Activated CD8-positive, alpha-beta T cell treated with anti-CD3 and anti-CD28 coated beads, Interleukin-2, amount 10 ng/mL, durations not matched to agents 7 days and 5 days (primary cell): ENCODE results near the gene HES6. TPM values are rescaled to one million over a fixed set of nuclear protein-coding genes. Genes with fewer than 3 reads are reported as not detected.

Source experiments
- ATAC-seq: fragments of 150-1000 bp; cut with Tn5 transposase; one replicate; pipeline ENCODE4 v1.10.0; 2021; ENCODE audit warnings: moderate library complexity
- CTCF ChIA-PET: fragments of 350-600 bp; sonication (Branson Sonifier 250); formaldehyde crosslinking; loops from one replicate; lab custom pipeline; 2021; ENCODE audit warnings: antibody characterized with exemption; lab: Charles Lee
- POLR2A ChIA-PET: fragments of 350-600 bp; sonication (Branson Sonifier 250); formaldehyde crosslinking; loops from one replicate; lab custom pipeline; 2021; ENCODE audit warnings: antibody characterized with exemption; lab: Charles Lee
- DNase-seq: peaks from one replicate; pipeline ENCODE4 v3.0.0-alpha.2; 2020
- H3K27ac Mint-ChIP-seq: one replicate; pipeline ENCODE4 v1.8.0; 2021; ENCODE audit warnings: mild to moderate bottlenecking, mixed read lengths
- H3K27me3 Mint-ChIP-seq: one replicate; pipeline ENCODE4 v1.8.0; 2021; ENCODE audit warnings: low read depth, mixed read lengths
- H3K36me3 Mint-ChIP-seq: one replicate; pipeline ENCODE4 v1.8.0; 2021; ENCODE audit warnings: low read depth, mixed read lengths
- H3K4me1 Mint-ChIP-seq: one replicate; pipeline ENCODE4 v1.8.0; 2021; ENCODE audit warnings: low read depth, mixed read lengths
- H3K4me3 Mint-ChIP-seq: one replicate; pipeline ENCODE4 v1.8.0; 2021; ENCODE audit warnings: mild to moderate bottlenecking, mixed read lengths
- H3K9me3 Mint-ChIP-seq: one replicate; pipeline ENCODE4 v1.8.0; 2022; ENCODE audit warnings: mixed read lengths; ENCODE audit not compliant: insufficient read depth
- total RNA-seq, 2 experiments: library from RNA; stranded (reverse); gene quantifications; one replicate each; pipeline ENCODE4 v1.2.3, GENCODE V29; 2021

HES6 gene
- total RNA-seq, 2 experiments from 2014 or later, result 4.7 to 4.8 TPM

GRCh38 chr2:238238766-238239542 is 884 bp downstream of the HES6 start:
- H3K4me1 Mint-ChIP-seq, result peaks cover 6% of the 10 kb centered on the region
- peak; percentile 29 for ATAC-seq
- POLR2A ChIA-PET, result no interaction called here
- no peaks in the 10 kb centered on the region for H3K36me3 Mint-ChIP-seq
- H3K4me3 Mint-ChIP-seq, result peak overlapping the region; percentile 39
- DNase-seq, result peak; percentile 60
- CTCF ChIA-PET, result interaction anchor here (1.4 to 1.6 kb wide), 2 partner anchors 24 to 44 kb away, joined by 4 to 6 read pairs; no protein-coding TSS in a partner anchor
- no peak overlapping the region for H3K27ac Mint-ChIP-seq
- H3K9me3 Mint-ChIP-seq, result no peaks in the 10 kb centered on the region
- H3K27me3 Mint-ChIP-seq, result peaks cover 41% of the 10 kb centered on the region

DNA sequence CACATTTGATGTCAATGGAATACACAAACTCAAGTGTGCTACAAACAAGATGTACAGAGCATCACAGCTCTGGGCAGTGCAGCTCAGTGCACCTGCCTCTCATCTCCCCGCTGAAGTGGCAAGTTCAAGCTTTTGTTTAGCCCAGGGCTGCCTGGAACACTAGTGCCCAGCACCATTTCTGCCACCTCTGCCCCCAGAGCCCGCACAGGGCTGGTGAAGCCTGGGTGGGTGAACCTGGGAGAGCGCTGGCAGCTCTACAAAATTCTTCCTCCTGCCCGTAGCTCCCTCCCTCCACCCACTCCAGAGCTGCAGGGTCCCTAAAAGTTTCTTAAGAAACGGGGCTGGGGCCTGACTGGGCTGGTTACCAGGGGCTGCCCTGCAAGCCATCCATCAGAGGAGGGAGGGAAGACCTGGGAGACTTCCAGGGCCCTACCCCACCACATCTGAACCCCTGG is 1.5 kb downstream of the HES6 start:
- Mint-ChIP-seq H3K4me1 (peaks cover 6% of the 10 kb centered on the region), H3K4me3 (peak overlapping the region; percentile 41), H3K27ac (no peak overlapping the region), H3K27me3 (peaks cover 47% of the 10 kb centered on the region), H3K9me3 (no peaks in the 10 kb centered on the region), H3K36me3 (peaks cover 1% of the 10 kb centered on the region)
- CTCF ChIA-PET, result interaction anchor here (1.1 to 1.8 kb wide), 4 partner anchors 25 to 270 kb away, joined by 3 to 6 read pairs (median 5); no protein-coding TSS in a partner anchor
- POLR2A ChIA-PET, result interaction anchor here (1.6 kb wide), 1 partner anchor 129 kb away, joined by 3 read pairs; no protein-coding TSS in a partner anchor
- DNase-seq (no peak), ATAC-seq (no peak)

- ChIA-PET POLR2A (interaction anchor here (1.6 kb wide), 1 partner anchor 128 kb away, joined by 3 read pairs; no protein-coding TSS in a partner anchor), CTCF (interaction anchor here (1.1 to 1.8 kb wide), 2 partner anchors 26 to 269 kb away, joined by 3 to 6 read pairs; no protein-coding TSS in a partner anchor)
- H3K9me3 Mint-ChIP-seq, result no peaks in the 10 kb centered on the region
- DNase-seq, result no peak
- peaks cover 1% of the 10 kb centered on the region for H3K36me3 Mint-ChIP-seq
- no peak overlapping the region for H3K27ac Mint-ChIP-seq
- H3K4me1 Mint-ChIP-seq, result peaks cover 6% of the 10 kb centered on the region
- H3K4me3 Mint-ChIP-seq, result peak overlapping the region; percentile 41
- peaks cover 52% of the 10 kb centered on the region for H3K27me3 Mint-ChIP-seq
- ATAC-seq, result no peak
Observed at GRCh38 chr2:238237431-238238135, 2.3 kb downstream of the HES6 start.

DNA sequence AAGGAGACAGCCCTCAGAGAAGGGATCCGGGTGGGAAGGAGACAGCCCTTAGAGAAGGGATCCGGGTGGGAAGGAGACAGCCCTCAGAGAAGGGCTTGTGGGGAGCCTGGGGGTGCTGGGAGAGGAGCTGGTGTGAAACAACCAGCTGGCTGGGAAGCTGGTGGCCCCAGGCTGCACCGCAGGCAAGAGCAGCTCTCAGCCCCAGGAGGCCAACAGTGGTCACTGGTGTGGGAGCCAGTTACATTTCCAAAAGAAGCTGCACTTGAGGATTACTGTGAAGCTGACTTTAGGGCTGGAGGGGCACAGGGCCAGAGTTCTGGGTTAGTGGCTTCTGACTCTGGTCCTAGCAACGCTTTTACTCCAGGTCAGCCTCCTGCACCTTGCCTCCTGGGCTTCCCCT is 3.3 kb downstream of the HES6 start:
- H3K4me1 Mint-ChIP-seq, result peaks cover 9% of the 10 kb centered on the region
- DNase-seq (no peak), ATAC-seq (no peak)
- ChIA-PET CTCF (interaction anchor here (1.8 kb wide), 1 partner anchor 27 kb away, joined by 6 read pairs; no protein-coding TSS in a partner anchor), POLR2A (interaction anchor here (1.6 kb wide), 1 partner anchor 127 kb away, joined by 3 read pairs; no protein-coding TSS in a partner anchor)
- H3K27ac Mint-ChIP-seq, result no peak overlapping the region
- H3K4me3 Mint-ChIP-seq, result no peak overlapping the region
- H3K36me3 Mint-ChIP-seq, result peaks cover 1% of the 10 kb centered on the region
- H3K27me3 Mint-ChIP-seq, result peaks cover 51% of the 10 kb centered on the region
- peaks cover 9% of the 10 kb centered on the region for H3K9me3 Mint-ChIP-seq

DNA sequence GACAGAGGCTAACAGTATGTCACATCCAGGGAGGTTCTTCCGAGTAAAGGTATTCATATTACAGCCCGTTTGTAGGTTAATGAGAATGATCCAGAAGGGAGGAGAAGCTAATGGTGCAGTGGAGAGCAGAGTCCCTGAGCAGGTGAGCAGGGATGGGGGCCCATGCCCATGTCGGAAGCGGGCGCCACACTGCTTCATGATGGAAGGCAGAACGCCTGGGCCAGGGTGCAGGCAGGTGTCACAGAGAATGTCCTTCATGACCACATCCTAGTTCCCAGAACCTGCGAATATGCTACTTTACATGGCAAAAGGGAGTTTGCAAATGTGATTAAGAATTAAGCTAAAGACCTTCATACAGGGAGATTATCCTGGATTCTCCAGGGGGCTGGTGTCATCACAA is 4.0 kb downstream of the HES6 start:
- POLR2A ChIA-PET, result interaction anchor here (0.5 kb wide), 1 partner anchor 272 kb away, joined by 4 read pairs; no protein-coding TSS in a partner anchor
- H3K4me3 Mint-ChIP-seq, result no peak overlapping the region
- H3K9me3 Mint-ChIP-seq, result peaks cover 10% of the 10 kb centered on the region

GRCh38 chr2:238235331-238235732 is 4.5 kb downstream of the HES6 start:
- CTCF ChIA-PET, result interaction anchor here (1.4 kb wide), 1 partner anchor 28 kb away, joined by 6 read pairs; no protein-coding TSS in a partner anchor
- DNase-seq, result no peak
- Mint-ChIP-seq H3K27me3 (peaks cover 52% of the 10 kb centered on the region), H3K4me3 (no peak overlapping the region), H3K4me1 (peaks cover 18% of the 10 kb centered on the region), H3K9me3 (peaks cover 10% of the 10 kb centered on the region), H3K36me3 (peaks cover 1% of the 10 kb centered on the region), H3K27ac (no peak overlapping the region)
- ATAC-seq, result no peak
- POLR2A ChIA-PET, result interaction anchor here (0.5 kb wide), 1 partner anchor 272 kb away, joined by 4 read pairs; no protein-coding TSS in a partner anchor

More for the DNA sequence above, 4.0 kb downstream of the HES6 start:
- CTCF ChIA-PET, result interaction anchor here (1.4 kb wide), 1 partner anchor 27 kb away, joined by 6 read pairs; no protein-coding TSS in a partner anchor
- ATAC-seq (no peak), DNase-seq (no peak)
- H3K27ac Mint-ChIP-seq, result no peak overlapping the region
- H3K36me3 Mint-ChIP-seq, result peaks cover 1% of the 10 kb centered on the region
- H3K27me3 Mint-ChIP-seq, result peaks cover 48% of the 10 kb centered on the region
- peaks cover 14% of the 10 kb centered on the region for H3K4me1 Mint-ChIP-seq

DNA sequence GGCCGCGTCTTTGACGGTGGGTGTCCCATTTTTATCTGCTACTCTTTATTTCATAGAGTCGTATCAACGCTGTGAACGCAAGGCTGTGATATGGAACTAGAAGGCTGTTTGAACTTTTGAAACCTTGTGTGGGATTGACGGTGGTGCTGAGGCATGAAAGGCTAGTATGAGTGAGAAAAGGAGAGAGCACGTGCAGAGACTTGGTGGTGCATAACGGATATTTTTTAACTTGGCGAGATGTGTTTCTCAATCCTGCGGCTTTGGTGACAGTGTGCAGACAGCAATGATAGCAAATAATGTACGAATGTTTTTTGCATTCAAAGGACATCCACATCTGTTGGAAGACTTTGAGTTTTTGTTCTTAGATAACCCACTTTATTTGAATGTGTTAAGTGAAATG is 6.2 kb downstream of the HES6 start:
- H3K27me3 Mint-ChIP-seq, result peaks cover 56% of the 10 kb centered on the region
- ATAC-seq, result no peak
- POLR2A ChIA-PET, result no interaction called here

DNA sequence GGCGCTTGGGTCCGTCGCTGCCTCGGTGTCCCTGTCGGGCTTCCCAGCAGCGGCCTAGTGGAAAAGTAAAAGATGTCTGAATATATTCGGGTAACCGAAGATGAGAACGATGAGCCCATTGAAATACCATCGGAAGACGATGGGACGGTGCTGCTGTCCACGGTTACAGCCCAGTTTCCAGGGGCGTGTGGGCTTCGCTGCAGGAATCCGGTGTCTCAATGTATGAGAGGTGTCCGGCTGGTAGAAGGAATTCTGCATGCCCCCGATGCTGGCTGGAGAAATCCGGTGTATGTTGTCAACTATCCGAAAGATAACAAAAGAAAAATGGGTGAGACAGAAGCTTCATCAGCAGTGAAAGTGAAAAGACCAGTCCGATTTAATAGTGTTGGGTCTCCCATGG is 8.0 kb downstream of the HES6 start:
- ChIA-PET POLR2A (interaction anchor here (1.2 kb wide), 1 partner anchor 28 kb away, joined by 7 read pairs; no protein-coding TSS in a partner anchor), CTCF (interaction anchor here (0.6 to 1.0 kb wide), 4 partner anchors 9 to 243 kb away, joined by 3 read pairs; no protein-coding TSS in a partner anchor)
- ATAC-seq, result no peak
- Mint-ChIP-seq H3K36me3 (peaks cover 1% of the 10 kb centered on the region), H3K4me3 (peak overlapping the region; percentile 73), H3K27me3 (peaks cover 45% of the 10 kb centered on the region), H3K4me1 (peaks cover 15% of the 10 kb centered on the region), H3K9me3 (peaks cover 10% of the 10 kb centered on the region), H3K27ac (no peak overlapping the region)
- DNase-seq, result no peak

More for the DNA sequence above, 6.2 kb downstream of the HES6 start:
- Mint-ChIP-seq H3K4me1 (peaks cover 19% of the 10 kb centered on the region), H3K9me3 (peaks cover 10% of the 10 kb centered on the region), H3K36me3 (peaks cover 1% of the 10 kb centered on the region), H3K27ac (no peak overlapping the region), H3K4me3 (no peak overlapping the region)
- DNase-seq, result no peak
- CTCF ChIA-PET, result no interaction called here

- POLR2A ChIA-PET, result interaction anchor here (1.2 kb wide), 1 partner anchor 27 kb away, joined by 7 read pairs; no protein-coding TSS in a partner anchor
Observed at GRCh38 chr2:238231251-238231793, 8.5 kb downstream of the HES6 start.

DNA sequence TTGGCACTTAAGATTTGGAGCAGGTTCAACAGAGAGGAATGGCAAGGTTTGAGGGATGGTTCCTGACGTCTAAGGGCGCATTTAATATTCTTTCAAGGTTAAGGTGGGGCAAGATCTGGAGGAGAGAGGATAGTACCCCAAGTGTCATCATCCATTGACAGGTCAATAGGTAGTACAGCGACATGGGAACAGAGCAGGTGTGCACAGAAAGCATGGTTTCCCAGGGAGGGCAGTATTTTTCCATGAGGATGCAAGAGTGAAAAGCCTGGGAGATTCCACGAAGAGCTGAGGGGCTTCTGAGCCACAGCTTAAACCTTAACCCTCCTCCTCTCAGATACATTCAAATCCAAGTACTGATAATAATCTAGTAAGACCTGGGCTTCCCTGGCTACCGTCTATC is 9.1 kb downstream of the HES6 start:
- DNase-seq (no peak), ATAC-seq (no peak)
- peaks cover 36% of the 10 kb centered on the region for H3K27me3 Mint-ChIP-seq
- ChIA-PET POLR2A (interaction anchor here (1.2 kb wide), 1 partner anchor 27 kb away, joined by 7 read pairs; no protein-coding TSS in a partner anchor), CTCF (no interaction called here)
- H3K27ac Mint-ChIP-seq, result no peak overlapping the region
- H3K36me3 Mint-ChIP-seq, result peaks cover 1% of the 10 kb centered on the region
- H3K4me1 Mint-ChIP-seq, result peaks cover 15% of the 10 kb centered on the region
- peak overlapping the region; percentile 73 for H3K4me3 Mint-ChIP-seq
- peaks cover 10% of the 10 kb centered on the region for H3K9me3 Mint-ChIP-seq

More at GRCh38 chr2:238231251-238231793, 8.5 kb downstream of the HES6 start:
- Mint-ChIP-seq H3K27me3 (peaks cover 42% of the 10 kb centered on the region), H3K4me1 (peaks cover 15% of the 10 kb centered on the region), H3K27ac (no peak overlapping the region), H3K4me3 (peak overlapping the region; percentile 73), H3K9me3 (peaks cover 10% of the 10 kb centered on the region), H3K36me3 (peaks cover 1% of the 10 kb centered on the region)
- CTCF ChIA-PET, result interaction anchor here (0.5 to 1.0 kb wide), 5 partner anchors 9 to 243 kb away, joined by 3 read pairs; no protein-coding TSS in a partner anchor
- ATAC-seq, result peak; percentile 89
- DNase-seq, result peak; percentile 83

DNA sequence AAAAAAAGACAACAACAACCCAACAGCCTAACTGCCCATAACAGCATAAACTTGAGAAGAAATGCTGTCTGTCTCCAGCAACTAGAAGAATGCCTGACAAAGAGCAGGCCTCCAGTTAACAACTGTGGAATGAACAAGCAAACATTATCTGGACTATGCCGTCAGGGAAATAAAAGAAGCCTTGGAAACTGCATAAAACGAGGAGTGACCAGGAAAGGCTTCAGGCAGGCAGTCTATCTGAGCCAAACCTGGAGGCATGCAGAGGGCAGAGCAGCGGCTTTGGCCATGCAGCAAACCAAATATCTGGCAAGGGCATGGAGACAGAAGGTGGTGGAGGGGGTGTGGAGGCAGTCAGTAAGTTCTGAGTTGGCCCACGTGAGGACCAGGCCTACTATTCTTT is 11.1 kb downstream of the HES6 start:
- H3K9me3 Mint-ChIP-seq, result peaks cover 10% of the 10 kb centered on the region
- peaks cover 1% of the 10 kb centered on the region for H3K36me3 Mint-ChIP-seq
- peaks cover 25% of the 10 kb centered on the region for H3K27me3 Mint-ChIP-seq
- no peak overlapping the region for H3K4me3 Mint-ChIP-seq
- DNase-seq (no peak), ATAC-seq (no peak)
- H3K27ac Mint-ChIP-seq, result no peak overlapping the region
- H3K4me1 Mint-ChIP-seq, result peaks cover 15% of the 10 kb centered on the region
- CTCF ChIA-PET, result no interaction called here
- POLR2A ChIA-PET, result no interaction called here
